Endothelial cell of umbilical vein (primary cell): ENCODE data around the gene PLXNA4. TPM values are rescaled to one million over a fixed set of nuclear protein-coding genes. Genes with fewer than 3 reads are reported as not detected.

ENCODE experiments used
- BruUV-seq: library from RNA; stranded (reverse); fragments of 400-500 nt; replicated peaks from 2 replicates; lab custom pipeline; 2021; lab: Mats Ljungman, UMichigan
- CTCF ChIA-PET: fragments of 300-600, 350-600 bp; sonication (Branson Sonifier 250); formaldehyde crosslinking; loops from one replicate; lab custom pipeline; 2021; ENCODE audit warnings: antibody characterized with exemption, inconsistent platforms; lab: Charles Lee
- POLR2A ChIA-PET: fragments of 300-600, 350-600 bp; sonication (Branson Sonifier 250); formaldehyde crosslinking; loops from one replicate; lab custom pipeline; 2021; ENCODE audit warnings: antibody characterized with exemption, inconsistent platforms; lab: Charles Lee
- DNase-seq: peaks from one replicate; pipeline ENCODE4 v3.0.0-alpha.2; 2011; ENCODE audit warnings: low read depth, low spot score
- FAIRE-seq: peaks from 2 replicates; lab custom pipeline; 2011; peaks lifted over from hg19 to GRCh38; lab: Jason Lieb, UNC
- H2AFZ ChIP-seq: 2 replicates; pipeline ENCODE4 v1.6.0; 2012; ENCODE audit warnings: low read depth, low read length, control low read depth, inconsistent platforms
- H3K27ac ChIP-seq: 2 replicates; pipeline ENCODE4 v1.5.1; 2011; ENCODE audit warnings: low read depth, mild to moderate bottlenecking, control low read depth, low read length, moderate library complexity; ENCODE audit not compliant: insufficient read depth
- H3K27me3 ChIP-seq, 2 experiments: 2 replicates each; pipeline versions ENCODE4 v1.6.0 to v1.6.1; 2011; ENCODE audit warnings: low read length in 2 of 2, mixed read lengths in 1 of 2; ENCODE audit not compliant: control insufficient read depth in 2 of 2, insufficient read depth in 2 of 2
- H3K36me3 ChIP-seq, 2 experiments: 2 replicates in 1 of 2; 3 replicates in 1 of 2; pipeline ENCODE4 v1.5.1; 2011; ENCODE audit warnings: low read length in 2 of 2, mild to moderate bottlenecking in 1 of 2, moderate library complexity in 1 of 2; ENCODE audit not compliant: control insufficient read depth in 2 of 2, insufficient read depth in 2 of 2; ENCODE audit errors: extremely low read depth in 1 of 2
- H3K4me1 ChIP-seq: 3 replicates; pipeline ENCODE4 v1.5.1; 2011; ENCODE audit warnings: mild to moderate bottlenecking, low read length; ENCODE audit not compliant: control insufficient read depth, insufficient read depth; ENCODE audit errors: extremely low read depth
- H3K4me2 ChIP-seq: 2 replicates; pipeline ENCODE4 v1.6.1; 2011; ENCODE audit warnings: low read length, control low read depth, mixed read lengths; ENCODE audit not compliant: insufficient read depth
- H3K4me3 ChIP-seq, 3 experiments: fragments of 200-600 bp in 1 of 3; sonication (generic), shearing (Covaris generic) in 1 of 3; replicated peaks in 1 of 3; 2 replicates each; pipeline ENCODE4 v1.5.1; 2011 to 2016; ENCODE audit warnings: control low read depth in 3 of 3, low read length in 3 of 3, mild to moderate bottlenecking in 2 of 3, inconsistent platforms in 1 of 3, low read depth in 1 of 3, moderate library complexity in 1 of 3; ENCODE audit not compliant: insufficient read depth in 1 of 3
- H3K79me2 ChIP-seq: 2 replicates; pipeline ENCODE4 v1.6.0; 2012; ENCODE audit warnings: low read length, inconsistent platforms; ENCODE audit not compliant: control insufficient read depth, insufficient read depth
- H3K9ac ChIP-seq: replicated peaks from 2 replicates; pipeline ENCODE3; 2011; ENCODE audit warnings: low read length, control low read depth; ENCODE audit not compliant: insufficient read depth; ENCODE audit errors: extremely low read depth
- H3K9me1 ChIP-seq: replicated peaks from 3 replicates; pipeline ENCODE4 v1.6.0; 2011; ENCODE audit warnings: mild to moderate bottlenecking, low read length; ENCODE audit not compliant: control insufficient read depth, insufficient read depth; ENCODE audit errors: extremely low read depth
- H3K9me3 ChIP-seq: replicated peaks from 2 replicates; pipeline ENCODE4 v1.5.1; 2012; ENCODE audit warnings: low read length, inconsistent platforms; ENCODE audit not compliant: control insufficient read depth, insufficient read depth
- H4K20me1 ChIP-seq: replicated peaks from 2 replicates; pipeline ENCODE3; 2011; ENCODE audit warnings: mild to moderate bottlenecking, low read length; ENCODE audit not compliant: control insufficient read depth, insufficient read depth; ENCODE audit errors: extremely low read depth
- CTCF ChIP-seq, 2 donors: IDR thresholded peaks; 1 replicate in 1 of 2; 2 replicates in 1 of 2; pipeline ENCODE4 v1.5.1; 2011; ENCODE audit warnings: low read length in 2 of 2, mild to moderate bottlenecking in 2 of 2, moderate library complexity in 2 of 2, control low read depth in 1 of 2, inconsistent platforms in 1 of 2, low read depth in 1 of 2; ENCODE audit not compliant: insufficient read depth in 1 of 2; ENCODE audit errors: extremely low read depth in 1 of 2
- EZH2 ChIP-seq: IDR thresholded peaks from 2 replicates; pipeline ENCODE4 v1.6.1; 2012; ENCODE audit warnings: borderline replicate concordance, low read depth, mild to moderate bottlenecking, moderate library complexity, low read length, inconsistent platforms; ENCODE audit not compliant: severe bottlenecking
- FOS ChIP-seq: IDR thresholded peaks from 2 replicates; pipeline ENCODE4 v1.6.1; 2011; ENCODE audit warnings: mild to moderate bottlenecking, low read length, moderate library complexity, borderline replicate concordance; ENCODE audit not compliant: insufficient read depth
- GATA2 ChIP-seq: IDR thresholded peaks from 2 replicates; pipeline ENCODE4 v1.7.0; 2011; ENCODE audit warnings: low read depth, mild to moderate bottlenecking, moderate library complexity, mixed read lengths, low read length; ENCODE audit not compliant: insufficient read length, insufficient read depth
- JUN ChIP-seq: IDR thresholded peaks from 2 replicates; pipeline ENCODE4 v1.6.1; 2011; ENCODE audit warnings: borderline replicate concordance, low read depth; ENCODE audit not compliant: insufficient read length, insufficient read depth
- MAX ChIP-seq: IDR thresholded peaks from 2 replicates; pipeline ENCODE4 v1.6.1; 2011; ENCODE audit not compliant: insufficient read depth, insufficient read length
- MYC ChIP-seq: IDR thresholded peaks from one replicate; pipeline ENCODE4 v1.6.1; 2011; ENCODE audit warnings: mild to moderate bottlenecking, low read depth, low read length
- POLR2A ChIP-seq: IDR thresholded peaks from 2 replicates; pipeline ENCODE4 v1.6.1; 2012; ENCODE audit warnings: low read depth, mild to moderate bottlenecking, control low read depth, low read length
- POLR2AphosphoS5 ChIP-seq: IDR thresholded peaks from 2 replicates; pipeline ENCODE4 v1.6.1; 2012; ENCODE audit warnings: low read depth, mild to moderate bottlenecking, control low read depth, low read length, moderate library complexity; ENCODE audit not compliant: insufficient read depth
- dilution Hi-C: fragments of 300-500 bp; cut with MboI; formaldehyde crosslinking; loops from one replicate; pipeline ENCODE4 v1.15.0; 2019; ENCODE audit warnings: low sequenced_read_pairs; ENCODE audit not compliant: extremely low pct_ligation_motif_present
- intact Hi-C: fragments of 100-400 bp; cut with micrococcal nuclease; formaldehyde crosslinking; loops from one replicate; pipeline ENCODE4 v1.10.0; 2022
- polyA plus RNA-seq, 4 experiments: library from polyadenylated mRNA; depleted of rRNA in 3 of 4; stranded (reverse) in 3 of 4; unstranded in 1 of 4; fragments of >200 nt; gene quantifications; 2 replicates each; pipeline versions ENCODE4 v1.2.1 to v1.2.3, GENCODE V29; 2011 to 2012; ENCODE audit warnings: missing spikeins in 1 of 4
- total RNA-seq: library from RNA; stranded (reverse); gene quantifications from 2 replicates; pipeline ENCODE4 v1.2.3, GENCODE V29; 2021

Gene PLXNA4
- total and polyA plus RNA-seq, 2 donors (not counting 3 experiments of a cell fraction or from before 2014, with no cell fraction given) = 12.1 to 20.4 TPM

GRCh38 chr7:132564849-132565248, 11.4 kb downstream of the PLXNA4 start:
- Histone ChIP-seq H3K27ac (no peak overlapping the region), H3K79me2 (no peaks in the 10 kb centered on the region), H2AFZ (no peak overlapping the region), H3K4me2 (no peak overlapping the region), H3K4me3 (no peak overlapping the region), H3K27me3 (no peaks in the 10 kb centered on the region), H3K9me1 (no peaks in the 10 kb centered on the region), H3K36me3 (no peaks in the 10 kb centered on the region), H3K4me1 (no peaks in the 10 kb centered on the region), H3K9me3 (no peaks in the 10 kb centered on the region), H4K20me1 (no peaks in the 10 kb centered on the region), H3K9ac (no peak overlapping the region)
- intact Hi-C loops = no loop called here
- FAIRE-seq = no peak
- DNase-seq = no peak
- POLR2A ChIA-PET = no interaction called here
- dilution Hi-C loops = no loop called here
- BruUV-seq = no TSS peak
- CTCF ChIA-PET = interaction anchor here (1.0 to 1.5 kb wide), 2 partner anchors 9 to 15 kb away, joined by 3 to 7 read pairs; no protein-coding TSS in a partner anchor
- no peak for TF ChIP-seq POLR2A
- TF ChIP-seq MAX = no peak
- TF ChIP-seq EZH2 = no peak
- TF ChIP-seq FOS = no peak
- no peak for TF ChIP-seq GATA2
- no peak for TF ChIP-seq JUN
- TF ChIP-seq POLR2AphosphoS5 = no peak
- TF ChIP-seq MYC = no peak

- H3K9me3 ChIP-seq = no peaks in the 10 kb centered on the region
- ChIA-PET POLR2A (no interaction called here), CTCF (no interaction called here)
- no peak for TF ChIP-seq CTCF (IDR thresholded peaks at IDR 0.05; ENCODE audit: extremely low read depth in 1 of 2, insufficient read depth in 1 of 2, low read depth in 1 of 2, low read length in 2 of 2)
- no peak for TF ChIP-seq EZH2
- TF ChIP-seq POLR2AphosphoS5 = no peak
- no peak for TF ChIP-seq FOS
- no peak for TF ChIP-seq MAX
- no peak for TF ChIP-seq POLR2A
- no peak for TF ChIP-seq MYC
- TF ChIP-seq GATA2 = no peak
- TF ChIP-seq JUN = no peak
- intact Hi-C loops (no loop called here), dilution Hi-C loops (no loop called here)
- H3K27me3 ChIP-seq = no peaks in the 10 kb centered on the region
- no peak overlapping the region for H3K4me3 ChIP-seq
- no peaks in the 10 kb centered on the region for H3K4me1 ChIP-seq
- H4K20me1 ChIP-seq = no peaks in the 10 kb centered on the region
- no peak overlapping the region for H3K27ac ChIP-seq
- H3K4me2 ChIP-seq = no peak overlapping the region
- H3K36me3 ChIP-seq = no peaks in the 10 kb centered on the region
- DNase-seq (no peak), FAIRE-seq (no peak)
- no peaks in the 10 kb centered on the region for H3K9me1 ChIP-seq
- no peak overlapping the region for H2AFZ ChIP-seq
- no peak overlapping the region for H3K9ac ChIP-seq
- H3K79me2 ChIP-seq = no peaks in the 10 kb centered on the region
- no TSS peak for BruUV-seq
Observed at GRCh38 chr7:132564090-132564489, 12.2 kb downstream of the PLXNA4 start.
